Measurements from ENCODE around the gene MFSD12.
"Not testable (repeated sequence)": the region's sequence is repeated elsewhere in the genome, so short reads cannot be mapped to it uniquely, and the experiment has no call there.

MFSD12 gene

GRCh38 chr19:3584036-3584802 is 26.8 kb upstream of the MFSD12 start:
- DNase-seq (ENCODE audit: low read depth), result not testable (repeated sequence)

- DNase-seq (ENCODE audit: low read depth), result not testable (repeated sequence)
Observed at GRCh38 chr19:3581792-3582191, 24.4 kb upstream of the MFSD12 start.

GRCh38 chr19:3580156-3580934 is 23.0 kb upstream of the MFSD12 start:
- DNase-seq (ENCODE audit: low read depth), result peak; percentile 93

- DNase-seq (ENCODE audit: low read depth), result no peak
Observed at GRCh38 chr19:3578390-3578789, 21.0 kb upstream of the MFSD12 start.

GRCh38 chr19:3577723-3578344 is 20.4 kb upstream of the MFSD12 start:
- no peak for DNase-seq (ENCODE audit: low read depth)

GRCh38 chr19:3576696-3577443 is 19.5 kb upstream of the MFSD12 start:
- DNase-seq (ENCODE audit: low read depth), result no peak

- no peak for DNase-seq (ENCODE audit: low read depth)
Observed at GRCh38 chr19:3575949-3576673, 18.7 kb upstream of the MFSD12 start.

GRCh38 chr19:3575260-3575741 is 17.9 kb upstream of the MFSD12 start:
- no peak for DNase-seq (ENCODE audit: low read depth)

GRCh38 chr19:3573858-3574637 is 16.7 kb upstream of the MFSD12 start:
- DNase-seq (ENCODE audit: low read depth), result peak; percentile 77

- DNase-seq (ENCODE audit: low read depth), result no peak
Observed at GRCh38 chr19:3573162-3573857, 15.9 kb upstream of the MFSD12 start.

- DNase-seq (ENCODE audit: low read depth), result no peak
Observed at GRCh38 chr19:3572855-3573161, 15.4 kb upstream of the MFSD12 start, which contains the start of gene HMG20B. Gene HMG20B, plus strand, starts transcription at chr19:3572944. Its CDS starts 366 bp downstream, at chr19:3573310.

GRCh38 chr19:3572132-3572854 is 14.9 kb upstream of the MFSD12 start:
- peak; percentile 98 for DNase-seq (ENCODE audit: low read depth)

- DNase-seq (ENCODE audit: low read depth), result no peak
Observed at GRCh38 chr19:3570606-3571011, 13.2 kb upstream of the MFSD12 start.

- not testable (repeated sequence) for DNase-seq (ENCODE audit: low read depth)
Observed at GRCh38 chr19:3570042-3570441, 12.7 kb upstream of the MFSD12 start.

GRCh38 chr19:3565139-3565538 is 7.8 kb upstream of the MFSD12 start:
- DNase-seq (ENCODE audit: low read depth), result no peak

GRCh38 chr19:3563709-3564524 is 6.5 kb upstream of the MFSD12 start:
- no peak for DNase-seq (ENCODE audit: low read depth)

- DNase-seq (ENCODE audit: low read depth), result no peak
Observed at GRCh38 chr19:3556978-3557460, 367 bp downstream of the MFSD12 start.

GRCh38 chr19:3556423-3556977 is 886 bp downstream of the MFSD12 start:
- no peak for DNase-seq (ENCODE audit: low read depth)

Data from HS-5 (cell line).